Measurements from ENCODE around the gene MUC5B.
"Not testable (repeated sequence)": the region's sequence is repeated elsewhere in the genome, so short reads cannot be mapped to it uniquely, and the experiment has no call there.

Gene MUC5B

DNA sequence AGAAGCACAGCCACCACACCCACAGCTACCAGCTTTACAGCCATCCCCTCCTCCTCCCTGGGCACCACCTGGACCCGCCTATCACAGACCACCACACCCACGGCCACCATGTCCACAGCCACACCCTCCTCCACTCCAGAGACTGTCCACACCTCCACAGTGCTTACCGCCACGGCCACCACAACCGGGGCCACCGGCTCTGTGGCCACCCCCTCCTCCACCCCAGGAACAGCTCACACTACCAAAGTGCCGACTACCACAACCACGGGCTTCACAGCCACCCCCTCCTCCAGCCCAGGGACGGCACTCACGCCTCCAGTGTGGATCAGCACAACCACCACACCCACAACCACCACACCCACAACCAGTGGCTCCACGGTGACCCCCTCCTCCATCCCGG is 27.5 kb downstream of the MUC5B start:
- not testable (repeated sequence) for DNase-seq (ENCODE audit: low read depth)

DNA sequence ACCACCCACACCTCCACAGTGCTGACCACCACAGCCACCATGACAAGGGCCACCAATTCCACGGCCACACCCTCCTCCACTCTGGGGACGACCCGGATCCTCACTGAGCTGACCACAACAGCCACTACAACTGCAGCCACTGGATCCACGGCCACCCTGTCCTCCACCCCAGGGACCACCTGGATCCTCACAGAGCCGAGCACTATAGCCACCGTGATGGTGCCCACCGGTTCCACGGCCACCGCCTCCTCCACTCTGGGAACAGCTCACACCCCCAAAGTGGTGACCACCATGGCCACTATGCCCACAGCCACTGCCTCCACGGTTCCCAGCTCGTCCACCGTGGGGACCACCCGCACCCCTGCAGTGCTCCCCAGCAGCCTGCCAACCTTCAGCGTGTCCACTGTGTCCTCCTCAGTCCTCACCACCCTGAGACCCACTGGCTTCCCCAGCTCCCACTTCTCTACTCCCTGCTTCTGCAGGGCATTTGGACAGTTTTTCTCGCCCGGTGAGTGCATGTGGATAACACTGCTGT is 28.4 kb downstream of the MUC5B start:
- no peak for DNase-seq (ENCODE audit: low read depth)

DNA sequence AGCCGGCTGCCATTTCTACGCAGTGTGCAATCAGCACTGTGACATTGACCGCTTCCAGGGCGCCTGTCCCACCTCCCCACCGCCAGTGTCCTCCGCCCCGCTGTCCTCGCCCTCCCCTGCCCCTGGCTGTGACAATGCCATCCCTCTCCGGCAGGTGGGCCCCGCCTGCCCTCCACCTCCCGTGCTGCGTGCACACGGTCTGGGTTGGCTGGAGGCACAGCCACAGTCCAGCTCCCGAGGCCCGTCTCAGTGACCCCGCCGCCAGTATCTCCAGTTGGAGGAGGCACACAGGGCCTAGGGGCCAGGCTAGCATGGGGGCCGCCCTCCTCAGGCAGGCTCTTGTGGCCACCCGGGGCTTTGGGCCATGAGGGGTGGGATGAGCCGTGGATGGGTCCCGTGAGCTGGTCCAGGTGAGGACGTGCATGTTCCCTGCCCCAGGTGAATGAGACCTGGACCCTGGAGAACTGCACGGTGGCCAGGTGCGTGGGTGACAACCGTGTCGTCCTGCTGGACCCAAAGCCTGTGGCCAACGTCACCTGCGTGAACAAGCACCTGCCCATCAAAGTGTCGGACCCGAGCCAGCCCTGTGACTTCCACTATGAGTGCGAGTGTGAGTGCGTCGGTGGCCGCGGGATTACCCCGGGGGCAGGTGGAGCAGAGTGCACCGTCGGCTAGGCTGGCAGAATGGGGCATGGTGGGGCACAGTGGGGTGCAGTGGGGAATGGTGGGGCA is 29.7 kb downstream of the MUC5B start:
- DNase-seq (ENCODE audit: low read depth), result no peak

DNA sequence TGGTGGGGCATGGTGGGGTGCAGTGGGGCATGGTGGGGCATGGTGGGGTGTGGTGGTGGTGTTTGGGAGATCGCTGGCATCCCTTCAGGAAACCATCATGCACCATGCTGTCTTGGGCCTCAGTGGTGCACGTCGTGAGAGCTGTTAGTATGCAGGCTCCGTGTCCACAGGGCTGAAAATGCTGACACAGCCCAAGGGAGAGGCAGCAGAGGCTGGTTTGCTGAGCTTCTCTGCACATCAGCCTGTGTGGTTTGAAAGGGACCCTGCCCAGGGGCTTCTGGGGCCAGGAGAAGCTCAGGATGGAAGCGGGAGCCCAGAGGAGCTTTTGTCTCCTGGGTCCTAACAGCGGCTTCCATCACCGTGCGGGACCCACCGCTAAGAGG is 30.2 kb downstream of the MUC5B start:
- no peak for DNase-seq (ENCODE audit: low read depth)

DNA sequence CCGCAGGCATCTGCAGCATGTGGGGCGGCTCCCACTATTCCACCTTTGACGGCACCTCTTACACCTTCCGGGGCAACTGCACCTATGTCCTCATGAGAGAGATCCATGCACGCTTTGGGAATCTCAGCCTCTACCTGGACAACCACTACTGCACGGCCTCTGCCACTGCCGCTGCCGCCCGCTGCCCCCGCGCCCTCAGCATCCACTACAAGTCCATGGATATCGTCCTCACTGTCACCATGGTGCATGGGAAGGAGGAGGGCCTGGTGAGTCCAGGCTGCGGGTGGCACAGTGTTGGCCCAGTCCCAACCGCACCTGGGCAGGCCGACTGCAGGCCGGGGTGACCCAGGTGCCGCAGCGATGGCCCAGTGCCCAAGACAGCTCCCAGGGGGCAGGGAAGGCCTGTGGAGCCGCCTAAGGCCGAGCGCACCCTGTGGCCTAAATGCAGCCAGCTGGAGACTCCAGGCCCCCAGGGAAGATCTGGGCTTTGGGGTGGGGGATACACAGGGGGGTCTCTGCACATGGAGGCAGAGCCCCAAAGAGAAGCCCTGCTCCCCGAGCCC is 31.3 kb downstream of the MUC5B start:
- DNase-seq (ENCODE audit: low read depth), result no peak

DNA sequence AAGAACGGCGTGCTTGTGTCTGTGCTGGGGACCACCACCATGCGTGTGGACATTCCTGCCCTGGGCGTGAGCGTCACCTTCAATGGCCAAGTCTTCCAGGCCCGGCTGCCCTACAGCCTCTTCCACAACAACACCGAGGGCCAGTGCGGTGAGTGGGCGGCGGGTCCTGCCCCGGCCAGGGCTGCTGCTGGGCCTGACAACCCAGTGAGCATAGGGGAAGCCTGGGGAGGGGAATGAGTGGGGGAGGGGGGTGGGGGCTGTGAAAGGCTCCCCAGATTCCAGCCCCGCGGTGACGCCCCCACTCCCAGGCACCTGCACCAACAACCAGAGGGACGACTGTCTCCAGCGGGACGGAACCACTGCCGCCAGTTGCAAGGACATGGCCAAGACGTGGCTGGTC is 31.9 kb downstream of the MUC5B start:
- no peak for DNase-seq (ENCODE audit: low read depth)

DNA sequence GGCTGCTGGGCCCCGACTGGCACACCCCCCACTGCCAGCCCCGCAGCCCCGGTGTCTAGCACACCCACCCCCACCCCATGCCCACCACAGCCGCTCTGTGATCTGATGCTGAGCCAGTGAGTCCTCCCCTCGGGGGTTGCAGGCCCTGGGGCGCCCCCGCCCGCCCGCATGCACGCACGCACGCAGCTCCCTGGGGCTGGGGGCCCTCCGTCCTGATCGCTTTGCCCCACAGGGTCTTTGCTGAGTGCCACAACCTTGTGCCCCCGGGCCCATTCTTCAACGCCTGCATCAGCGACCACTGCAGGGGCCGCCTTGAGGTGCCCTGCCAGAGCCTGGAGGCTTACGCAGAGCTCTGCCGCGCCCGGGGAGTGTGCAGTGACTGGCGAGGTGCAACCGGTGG is 32.3 kb downstream of the MUC5B start:
- DNase-seq (ENCODE audit: low read depth), result no peak

DNA sequence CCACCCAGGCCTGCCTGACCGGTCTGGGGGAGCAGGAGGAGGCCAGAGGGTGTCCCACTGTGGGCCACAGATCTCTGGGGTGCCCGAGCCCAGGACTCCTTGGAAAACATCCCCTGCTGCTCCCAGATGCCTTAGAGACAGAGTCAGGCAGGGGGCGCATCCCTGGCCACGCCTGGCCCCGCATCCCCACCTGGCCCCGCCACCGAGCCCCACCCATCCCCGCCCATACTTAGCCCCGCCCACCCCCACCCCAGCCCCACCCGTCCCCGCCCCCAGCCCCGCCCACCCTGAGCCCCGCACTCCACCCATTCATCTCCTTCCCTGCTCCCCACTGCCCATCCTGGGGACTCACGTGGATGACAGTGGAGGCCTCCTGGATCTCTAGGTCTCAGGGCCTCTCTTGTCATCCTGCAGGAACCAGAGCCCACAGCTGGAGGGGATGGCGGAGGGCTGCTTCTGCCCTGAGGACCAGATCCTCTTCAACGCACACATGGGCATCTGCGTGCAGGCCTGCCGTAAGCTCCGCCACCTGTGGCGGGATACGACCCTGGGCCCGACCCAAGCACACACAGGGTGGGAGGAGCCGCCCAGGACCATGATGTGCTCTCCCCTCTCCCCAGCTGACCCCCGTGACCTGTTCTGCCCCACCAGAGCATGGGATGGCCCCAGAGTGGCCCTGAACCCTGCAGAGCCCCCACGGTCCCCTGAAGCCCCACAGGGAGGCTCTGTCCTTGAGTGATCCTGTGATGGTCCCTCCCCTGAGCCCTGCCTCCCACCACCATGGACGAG is 33.6 kb downstream of the MUC5B start:
- no peak for DNase-seq (ENCODE audit: low read depth)

DNA sequence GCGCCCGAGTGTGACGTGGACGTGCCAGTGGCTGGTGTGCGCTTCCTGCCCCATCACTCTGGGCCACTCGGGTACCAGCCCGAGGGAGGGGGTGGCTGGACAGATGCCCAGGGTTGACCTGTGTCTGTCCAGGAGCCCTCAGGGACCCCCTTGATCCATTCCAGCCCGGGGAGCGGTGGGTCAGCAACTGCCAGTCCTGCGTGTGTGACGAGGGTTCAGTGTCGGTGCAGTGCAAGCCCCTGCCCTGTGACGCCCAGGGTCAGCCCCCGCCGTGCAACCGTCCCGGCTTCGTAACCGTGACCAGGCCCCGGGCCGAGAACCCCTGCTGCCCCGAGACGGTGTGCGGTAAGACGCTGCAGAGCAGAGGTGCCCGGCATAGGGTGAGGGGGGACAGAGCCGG is 34.5 kb downstream of the MUC5B start:
- DNase-seq (ENCODE audit: low read depth), result no peak

DNA sequence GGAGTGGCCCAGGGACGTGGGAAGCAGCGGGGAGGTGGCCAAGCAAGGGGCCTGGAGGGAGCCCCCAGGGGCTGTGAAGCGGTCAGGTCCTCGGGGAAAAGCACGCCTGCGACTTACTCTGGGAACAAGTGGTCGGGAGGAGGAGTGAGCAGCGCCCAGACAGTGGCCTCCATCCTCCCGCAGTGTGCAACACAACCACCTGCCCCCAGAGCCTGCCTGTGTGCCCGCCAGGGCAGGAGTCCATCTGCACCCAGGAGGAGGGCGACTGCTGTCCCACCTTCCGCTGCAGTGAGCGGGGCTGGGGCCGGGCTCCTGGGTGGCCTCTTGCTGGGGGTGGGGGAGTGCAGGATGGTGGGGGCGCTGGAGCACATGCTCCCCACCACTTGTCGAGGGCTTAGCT is 35.0 kb downstream of the MUC5B start:
- no peak for DNase-seq (ENCODE audit: low read depth)

DNA sequence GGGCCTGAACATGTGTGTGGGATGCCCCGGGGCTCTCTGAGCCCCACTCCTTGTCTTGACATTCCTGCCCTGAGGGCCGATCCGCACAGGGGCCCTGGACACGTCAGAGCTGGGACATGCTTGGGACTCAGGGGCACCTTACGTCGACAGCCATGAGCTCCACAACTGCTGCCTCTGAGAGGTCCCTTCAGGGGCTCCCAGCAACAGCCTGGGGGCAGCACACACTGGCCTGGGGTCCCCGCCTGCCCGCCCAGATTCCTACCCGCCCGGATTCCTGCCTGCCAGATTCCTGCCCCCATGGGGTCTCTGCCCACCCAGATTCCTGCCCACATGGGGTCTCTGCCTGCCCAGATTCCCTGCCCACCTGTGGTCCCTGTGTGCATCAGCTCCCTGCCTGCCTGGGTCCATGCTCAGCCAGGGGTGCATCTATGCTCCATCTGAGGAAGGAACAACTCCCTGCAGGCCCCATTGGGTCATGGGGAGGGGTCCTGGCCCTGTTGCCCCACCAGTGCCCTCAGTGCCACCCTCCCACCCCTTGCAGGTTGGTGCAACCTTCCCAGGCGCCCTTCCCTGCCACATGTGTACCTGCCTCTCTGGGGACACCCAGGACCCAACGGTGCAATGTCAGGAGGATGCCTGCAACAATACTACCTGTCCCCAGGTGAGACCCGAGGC is 35.7 kb downstream of the MUC5B start:
- DNase-seq (ENCODE audit: low read depth), result no peak

DNA sequence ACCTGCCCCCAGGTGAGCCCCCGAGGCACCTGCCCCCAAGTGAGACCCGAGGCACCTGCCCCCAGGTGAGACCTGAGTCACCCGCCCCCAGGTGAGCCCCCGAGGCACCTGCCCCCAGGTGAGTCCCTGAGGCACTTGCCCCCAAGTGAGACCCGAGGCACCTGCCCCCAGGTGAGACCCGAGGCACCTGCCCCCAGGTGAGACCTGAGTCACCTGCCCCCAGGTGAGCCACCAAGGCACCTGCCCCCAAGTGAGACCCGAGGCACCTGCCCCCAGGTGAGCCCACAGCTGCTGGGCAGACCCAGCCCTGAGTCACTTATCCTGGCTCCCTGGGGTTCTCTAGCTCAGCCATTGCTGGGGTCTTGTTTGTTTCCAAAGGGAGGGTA is 36.2 kb downstream of the MUC5B start:
- no peak for DNase-seq (ENCODE audit: low read depth)

DNA sequence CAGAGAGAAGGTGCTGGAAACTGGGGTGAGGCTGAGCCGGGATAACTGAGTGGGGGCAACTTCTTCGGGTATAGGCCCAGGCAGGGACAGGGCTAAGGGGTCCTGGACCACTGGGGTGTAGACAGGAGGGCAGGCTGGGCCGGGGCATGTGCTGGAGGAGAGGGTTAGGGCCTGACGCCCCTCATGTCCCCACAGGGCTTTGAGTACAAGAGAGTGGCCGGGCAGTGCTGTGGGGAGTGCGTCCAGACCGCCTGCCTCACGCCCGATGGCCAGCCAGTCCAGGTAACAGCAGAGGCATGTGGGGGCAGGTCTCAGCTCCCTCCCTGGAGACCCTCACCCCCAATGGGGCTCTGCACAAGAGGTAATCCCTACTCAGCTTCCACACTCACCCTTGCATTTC is 36.7 kb downstream of the MUC5B start:
- DNase-seq (ENCODE audit: low read depth), result no peak

DNA sequence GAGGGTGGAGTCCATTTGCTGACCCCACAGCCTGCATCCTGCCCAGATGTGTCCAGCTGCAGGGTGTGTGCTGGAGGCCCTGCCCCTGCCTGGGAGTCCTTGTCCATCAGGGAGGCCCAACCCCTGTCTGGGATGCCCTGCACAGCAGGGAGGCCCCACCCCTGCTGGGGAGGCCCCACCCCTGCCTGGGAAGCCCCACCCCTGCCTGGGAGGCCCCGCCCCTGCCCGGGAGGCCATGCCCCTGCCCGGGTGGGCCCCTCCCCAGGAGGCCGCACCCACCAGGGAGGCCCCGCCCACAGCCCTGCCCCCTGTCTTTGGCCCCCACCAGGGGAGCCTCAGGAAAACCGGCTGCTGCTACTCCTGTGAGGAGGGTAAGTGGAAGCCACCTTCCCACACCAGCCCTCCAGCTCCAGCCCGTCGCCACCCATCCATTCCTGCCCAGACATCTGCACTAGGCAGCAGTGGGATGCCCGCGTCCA is 37.2 kb downstream of the MUC5B start:
- DNase-seq (ENCODE audit: low read depth), result peak; percentile 39

DNA sequence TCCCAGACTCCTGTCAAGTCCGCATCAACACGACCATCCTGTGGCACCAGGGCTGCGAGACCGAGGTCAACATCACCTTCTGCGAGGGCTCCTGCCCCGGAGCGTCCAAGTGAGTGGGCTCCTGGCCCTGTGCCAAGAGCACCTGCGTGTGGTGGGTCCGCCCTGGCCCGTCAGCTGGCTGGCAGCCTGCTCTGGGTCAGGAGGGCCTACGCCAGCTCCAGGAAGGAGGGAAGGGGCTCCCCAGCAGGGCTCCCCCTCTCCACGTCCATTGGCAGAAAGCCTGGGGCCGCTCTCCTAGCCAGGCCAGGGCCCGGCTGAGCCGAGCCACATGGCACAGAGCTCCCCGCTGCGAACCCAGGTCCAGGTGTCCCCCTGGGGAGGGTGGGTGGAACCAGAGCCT is 37.8 kb downstream of the MUC5B start:
- no peak for DNase-seq (ENCODE audit: low read depth)

DNA sequence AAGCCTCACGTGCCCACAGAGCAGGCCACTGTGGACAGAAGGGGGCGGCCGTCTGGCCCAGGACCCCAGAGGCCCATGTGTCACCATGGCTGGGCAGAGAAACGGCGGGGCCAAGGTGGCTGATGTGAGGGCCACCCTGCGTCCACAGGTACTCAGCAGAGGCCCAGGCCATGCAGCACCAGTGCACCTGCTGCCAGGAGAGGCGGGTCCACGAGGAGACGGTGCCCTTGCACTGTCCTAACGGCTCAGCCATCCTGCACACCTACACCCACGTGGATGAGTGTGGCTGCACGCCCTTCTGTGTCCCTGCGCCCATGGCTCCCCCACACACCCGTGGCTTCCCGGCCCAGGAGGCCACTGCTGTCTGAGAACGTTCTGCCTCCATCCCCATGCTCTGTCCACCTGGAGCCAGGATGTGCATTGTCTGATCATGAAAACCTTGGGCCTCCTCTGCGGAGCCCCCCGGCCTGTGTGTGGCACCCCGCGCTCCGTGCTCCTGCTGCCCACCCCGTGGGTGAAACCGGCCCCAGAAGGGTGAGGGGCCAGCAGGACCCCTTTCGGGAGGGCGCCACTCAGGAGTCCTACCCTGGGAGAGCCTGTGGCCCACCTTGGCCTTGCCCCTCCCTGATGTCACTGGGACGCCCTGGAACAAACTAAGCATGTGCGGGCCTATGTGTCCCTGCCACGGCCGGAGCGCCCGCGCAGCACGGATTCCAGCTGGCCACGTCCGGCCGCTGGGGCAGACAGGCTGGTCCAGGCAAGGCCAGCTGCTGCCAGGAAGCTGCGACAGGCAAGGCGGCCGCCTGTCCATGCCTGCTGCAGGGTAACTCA is 38.6 kb downstream of the MUC5B start:
- no peak for DNase-seq (ENCODE audit: low read depth)

DNA sequence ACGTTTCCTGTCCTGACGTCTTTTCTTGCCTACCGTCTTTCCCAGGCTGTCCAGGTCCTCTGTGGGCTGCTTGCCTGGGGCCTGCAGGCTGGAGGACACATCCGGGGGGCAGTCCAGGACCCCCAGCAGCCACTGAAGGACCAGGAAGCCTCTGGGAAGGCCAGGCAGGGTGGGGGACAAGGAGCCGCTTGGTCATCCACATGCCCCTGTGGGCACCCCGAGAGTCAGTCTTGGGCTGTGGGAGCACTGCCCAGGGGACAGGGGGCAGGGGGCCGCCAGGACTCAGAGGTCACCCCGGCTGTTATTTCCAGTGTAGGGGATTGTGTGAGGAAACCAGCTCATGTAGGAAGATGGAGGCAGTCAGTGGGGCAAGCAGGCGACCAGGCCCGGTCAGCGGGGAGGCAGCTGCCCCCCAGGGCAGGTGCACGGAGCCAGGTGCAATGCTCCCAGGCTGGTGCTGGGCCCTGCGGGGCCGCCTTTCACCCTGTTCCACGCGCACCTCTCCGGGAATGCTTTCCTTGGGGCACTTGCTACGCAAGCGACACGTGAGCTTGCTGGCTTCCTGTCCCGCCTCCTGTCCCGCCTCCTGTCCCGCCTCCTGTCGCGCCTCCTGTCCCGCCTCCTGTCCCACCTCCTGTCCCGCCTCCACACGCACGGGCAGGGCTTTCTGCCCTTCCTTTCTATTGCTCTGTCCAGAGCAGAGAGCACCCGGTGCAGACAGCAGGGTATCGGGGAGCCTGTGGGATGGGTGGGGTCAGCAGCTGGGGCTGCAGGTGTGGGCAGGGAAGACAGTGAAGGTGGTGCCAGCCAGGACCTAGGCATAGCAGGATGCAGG is 39.5 kb downstream of the MUC5B start:
- DNase-seq (ENCODE audit: low read depth), result peak; percentile 84

DNA sequence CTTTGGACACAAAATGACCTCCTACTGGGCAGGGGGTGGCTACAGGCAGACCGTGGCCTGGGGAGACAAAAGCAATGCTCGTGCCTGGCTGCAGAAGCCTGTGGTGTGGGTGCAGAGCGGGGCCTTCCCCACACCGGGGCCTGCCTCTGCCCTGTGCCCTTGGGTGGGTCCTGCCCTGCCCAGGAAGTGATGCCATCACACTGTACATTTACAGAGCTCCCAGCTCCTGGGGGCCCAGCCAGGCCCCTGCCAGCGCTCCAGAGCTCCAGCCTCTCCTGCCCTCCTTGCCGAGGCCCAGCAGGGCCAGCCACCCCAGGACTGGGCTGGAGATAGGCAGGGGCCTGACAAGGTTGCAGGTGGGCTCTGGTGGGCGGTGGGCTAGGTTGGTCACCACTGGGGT is 40.1 kb downstream of the MUC5B start:
- no peak for DNase-seq (ENCODE audit: low read depth)

DNA sequence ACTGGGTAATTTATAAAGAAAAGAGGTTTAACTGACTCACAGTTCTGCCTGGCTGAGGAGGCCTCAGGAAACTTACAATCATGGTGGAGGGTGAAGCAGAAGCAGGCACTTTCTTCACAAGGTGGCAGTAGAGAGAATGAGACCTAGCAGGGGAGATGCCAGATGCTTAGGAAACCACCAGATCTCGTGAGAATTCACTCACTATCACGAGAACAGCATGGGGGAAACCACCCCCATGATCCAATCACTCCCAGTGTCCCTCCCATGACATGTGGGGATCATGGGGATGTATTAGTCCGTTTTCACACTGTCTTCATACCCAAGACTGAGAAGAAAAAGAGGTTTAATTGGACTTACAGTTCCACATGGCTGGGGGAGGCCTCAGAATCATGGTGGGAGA is 41.6 kb downstream of the MUC5B start:
- DNase-seq (ENCODE audit: low read depth), result peak; percentile 27

DNA sequence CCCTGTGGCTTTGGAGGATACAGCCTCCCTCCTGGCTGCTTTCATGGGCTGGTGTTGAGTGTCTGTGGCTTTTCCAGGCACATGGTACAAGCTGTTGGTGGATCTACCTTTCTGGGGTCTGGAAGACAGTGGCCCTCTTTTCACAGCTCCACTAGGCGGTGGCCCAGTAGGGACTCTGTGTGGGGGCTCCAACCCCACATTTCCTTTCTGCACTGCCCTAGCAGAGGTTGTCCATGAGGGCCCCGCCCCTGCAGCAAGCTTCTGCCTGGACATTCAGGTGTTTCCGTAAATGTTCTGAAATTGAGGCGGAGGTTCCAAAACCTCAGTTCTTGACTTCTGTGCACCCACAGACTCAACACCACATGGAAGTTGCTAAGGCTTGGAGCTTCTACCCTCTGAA is 42.6 kb downstream of the MUC5B start:
- DNase-seq (ENCODE audit: low read depth), result not testable (repeated sequence)

DNA sequence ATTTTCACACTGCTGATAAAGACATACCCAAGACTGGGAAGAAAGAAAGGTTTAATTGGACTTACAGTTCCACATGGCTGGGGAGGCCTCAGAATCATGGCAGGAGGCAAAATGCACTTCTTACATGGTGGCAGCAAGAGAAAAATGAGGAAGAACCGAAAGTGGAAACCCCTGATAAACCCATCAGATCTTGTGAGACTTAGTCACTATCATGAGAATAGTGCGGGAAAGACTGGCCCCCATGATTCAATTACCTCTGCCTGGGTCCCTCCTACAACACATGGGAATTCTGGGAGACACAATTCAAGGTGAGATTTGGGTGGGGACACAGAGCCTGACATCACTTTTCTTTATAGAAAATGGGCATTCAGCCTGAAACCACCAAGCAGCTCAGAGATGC is 44.1 kb downstream of the MUC5B start:
- not testable (repeated sequence) for DNase-seq (ENCODE audit: low read depth)

All from activated T-cell treated with anti-CD3 and anti-CD28 coated beads for 24 hours (primary cell).